B cell (primary cell): ENCODE measurements around the gene SLC13A4. TPM values are rescaled to one million over a fixed set of nuclear protein-coding genes. Genes with fewer than 3 reads are reported as not detected.

Source experiments
- ATAC-seq: fragments of 200-7000 bp; cut with Tn5 transposase; one replicate; pipeline ENCODE4 v1.10.0; 2021; ENCODE audit warnings: low read depth, mild to moderate bottlenecking, moderate number of reproducible peaks, moderate library complexity
- CTCF ChIA-PET: fragments of 350-600 bp; sonication (Branson Sonifier 250); formaldehyde crosslinking; loops from one replicate; lab custom pipeline; 2021; ENCODE audit warnings: antibody characterized with exemption, inconsistent platforms; lab: Charles Lee
- POLR2A ChIA-PET: fragments of 350-600 bp; sonication (Branson Sonifier 250); formaldehyde crosslinking; loops from one replicate; lab custom pipeline; 2021; ENCODE audit warnings: antibody characterized with exemption; lab: Charles Lee
- DNase-seq: peaks from one replicate; pipeline ENCODE4 v3.0.0; 2013
- H2AFZ ChIP-seq: 2 replicates; pipeline ENCODE4 v1.6.1; 2012; ENCODE audit warnings: mild to moderate bottlenecking, low read depth, low read length; ENCODE audit not compliant: insufficient read depth, poor library complexity, severe bottlenecking
- H3K27ac ChIP-seq, 2 donors: 1 replicate in 1 of 2; 2 replicates in 1 of 2; pipeline ENCODE4 v1.5.1; 2012 to 2013; ENCODE audit warnings: low read length in 2 of 2, mild to moderate bottlenecking in 2 of 2, moderate library complexity in 1 of 2
- H3K27me3 ChIP-seq, 4 experiments: fragments of 200-600 bp in 1 of 4; sonication (generic) in 1 of 4; replicated peaks in 1 of 4; 1 replicate in 2 of 4; 2 replicates in 2 of 4; pipeline versions ENCODE4 v1.6.1 to v1.7.0; 2013 to 2016; ENCODE audit warnings: low read length in 3 of 4, mild to moderate bottlenecking in 2 of 4, mixed read lengths in 1 of 4, moderate library complexity in 1 of 4; ENCODE audit not compliant: insufficient read depth in 4 of 4, control insufficient read depth in 3 of 4; ENCODE audit errors: control extremely low read depth in 1 of 4
- H3K36me3 ChIP-seq, 2 experiments: replicated peaks in 1 of 2; 1 replicate in 1 of 2; 2 replicates in 1 of 2; pipeline versions ENCODE4 v1.6.1 to v1.7.1; 2013; ENCODE audit warnings: low read length in 1 of 2; ENCODE audit not compliant: insufficient read depth in 2 of 2, control insufficient read depth in 1 of 2; ENCODE audit errors: control extremely low read depth in 1 of 2, extremely low read depth in 1 of 2
- H3K4me1 ChIP-seq, 2 donors: fragments of 200-600 bp in 1 of 2; sonication (generic) in 1 of 2; 1 replicate in 1 of 2; 2 replicates in 1 of 2; pipeline versions ENCODE4 v1.5.1 to v1.6.1; 2013 to 2017; ENCODE audit warnings: low read length in 2 of 2; ENCODE audit not compliant: control insufficient read depth in 2 of 2, insufficient read depth in 2 of 2
- H3K4me2 ChIP-seq: replicated peaks from 2 replicates; pipeline ENCODE3; 2012; ENCODE audit warnings: mild to moderate bottlenecking, low read depth, low read length; ENCODE audit not compliant: poor library complexity, severe bottlenecking
- H3K4me3 ChIP-seq, 5 experiments: fragments of 200-600 bp in 1 of 5; sonication (generic) in 1 of 5; 1 replicate in 3 of 5; 2 replicates in 2 of 5; pipeline versions ENCODE4 v1.5.1 to v1.7.0; 2011 to 2016; ENCODE audit warnings: low read length in 4 of 5, mild to moderate bottlenecking in 4 of 5, low read depth in 2 of 5, control low read depth in 1 of 5, moderate library complexity in 1 of 5; ENCODE audit not compliant: insufficient read depth in 1 of 5; ENCODE audit errors: control extremely low read depth in 1 of 5, extremely low read depth in 1 of 5
- H3K79me2 ChIP-seq: fragments of 200-600 bp; sonication (generic); one replicate; pipeline ENCODE4 v1.6.0; 2016; ENCODE audit warnings: low read length; ENCODE audit not compliant: control insufficient read depth, insufficient read depth
- H3K9ac ChIP-seq: fragments of 200-600 bp; sonication (generic); 2 replicates; pipeline ENCODE4 v1.6.1; 2017; ENCODE audit warnings: mild to moderate bottlenecking, low read length, moderate library complexity
- H3K9me3 ChIP-seq, 3 donors: one replicate each; pipeline versions ENCODE4 v1.6.1 to v1.7.1; 2013; ENCODE audit warnings: low read length in 2 of 3; ENCODE audit not compliant: control insufficient read depth in 2 of 3, insufficient read depth in 1 of 3; ENCODE audit errors: control extremely low read depth in 1 of 3
- H4K20me1 ChIP-seq: 2 replicates; pipeline ENCODE4 v1.6.0; 2012; ENCODE audit warnings: mild to moderate bottlenecking, low read length; ENCODE audit not compliant: insufficient read depth, control insufficient read depth, poor library complexity, severe bottlenecking
- H3K27ac Mint-ChIP-seq: one replicate; pipeline ENCODE4 v1.8.0; 2021; ENCODE audit warnings: mixed read lengths
- H3K27me3 Mint-ChIP-seq: one replicate; pipeline ENCODE4 v1.8.0; 2021; ENCODE audit warnings: mixed read lengths
- H3K4me1 Mint-ChIP-seq: one replicate; pipeline ENCODE4 v1.8.0; 2021; ENCODE audit warnings: mixed read lengths
- H3K4me3 Mint-ChIP-seq: one replicate; pipeline ENCODE4 v1.8.0; 2021; ENCODE audit warnings: mixed read lengths
- H3K9me3 Mint-ChIP-seq: one replicate; pipeline ENCODE4 v1.8.0; 2022; ENCODE audit warnings: mixed read lengths; ENCODE audit not compliant: insufficient read depth
- CTCF ChIP-seq: fragments of 200-600 bp; IDR thresholded peaks from one replicate; pipeline ENCODE4 v1.8.0; 2022; ENCODE audit warnings: antibody characterized with exemption, mild to moderate bottlenecking
- EZH2 ChIP-seq: IDR thresholded peaks from 2 replicates; pipeline ENCODE4 v1.6.1; 2012; ENCODE audit warnings: borderline replicate concordance, low read depth, mild to moderate bottlenecking, moderate library complexity, low read length; ENCODE audit not compliant: insufficient read depth, poor library complexity, severe bottlenecking
- WGBS: methylation state at CpG from one replicate; pipeline ENCODE4 v1.1.5; 2013; ENCODE audit warnings: missing lambda C conversion rate; ENCODE audit not compliant: insufficient coverage; 5-methylcytosine and 5-hydroxymethylcytosine counted together
- intact Hi-C: fragments of 100-400 bp; cut with micrococcal nuclease; formaldehyde crosslinking; loops from one replicate; pipeline ENCODE4 v1.10.0; 2022
- polyA plus RNA-seq: library from polyadenylated mRNA; depleted of rRNA; stranded (reverse); fragments of >200 nt; gene quantifications from 2 replicates; pipeline ENCODE4 v1.2.3, GENCODE V29; 2012
- total RNA-seq, 2 donors: library from RNA; stranded (reverse); fragments of 120-200 nt in 1 of 2; gene quantifications; 1 replicate in 1 of 2; 2 replicates in 1 of 2; pipeline versions ENCODE4 v1.2.3 to v1.2.4, GENCODE V29; 2013 to 2022

Gene SLC13A4
- total and polyA plus RNA-seq, 2 donors (not counting 1 experiment from before 2014, with no cell fraction given) = not detected

DNA sequence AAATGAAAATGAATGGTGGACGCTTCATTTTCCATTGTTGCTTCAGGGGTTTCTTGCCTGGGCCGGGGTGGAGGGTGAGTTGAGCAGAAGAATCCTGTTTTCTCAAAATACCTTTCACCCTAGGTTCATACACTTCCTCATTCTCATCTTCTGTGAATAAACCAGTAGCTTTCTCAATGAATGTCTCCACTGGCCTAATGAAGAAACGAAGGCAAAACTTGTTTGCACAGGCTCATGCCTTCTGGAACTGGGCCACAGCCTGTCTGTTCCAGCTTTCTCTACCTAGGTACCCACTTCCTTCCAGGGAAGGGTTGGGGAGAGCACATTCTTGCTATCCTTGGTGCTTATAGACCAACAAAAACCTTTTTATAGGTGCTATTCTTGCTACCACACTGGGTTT lies 44.4 kb downstream of the SLC13A4 start:
- no peak for TF ChIP-seq CTCF
- TF ChIP-seq EZH2 = no peak
- Histone ChIP-seq H3K4me2 (no peak overlapping the region), H4K20me1 (no peaks in the 10 kb centered on the region), H3K27me3 (no peaks in the 10 kb centered on the region), H3K9ac (no peak overlapping the region), H3K4me3 (no peak overlapping the region), H3K79me2 (no peaks in the 10 kb centered on the region), H2AFZ (no peak overlapping the region), H3K9me3 (no peaks in the 10 kb centered on the region), H3K27ac (no peak overlapping the region), H3K4me1 (peaks cover 0 to 11% of the 10 kb centered on the region in 2 donors), H3K36me3 (peaks cover 0 to 2% of the 10 kb centered on the region in 2 experiments)
- Mint-ChIP-seq H3K27ac (no peak overlapping the region), H3K4me1 (peaks cover 14% of the 10 kb centered on the region), H3K27me3 (no peaks in the 10 kb centered on the region), H3K9me3 (no peaks in the 10 kb centered on the region), H3K4me3 (no peak overlapping the region)
- DNase-seq (no peak), ATAC-seq (no peak)
- WGBS = no CpG with 5 or more reads among the region's 3 CpGs
- CTCF ChIA-PET = interaction anchor here (1.3 kb wide), 1 partner anchor 11 kb away, joined by 3 read pairs; no protein-coding TSS in a partner anchor
- POLR2A ChIA-PET = no interaction called here
- intact Hi-C loops = no loop called here

DNA sequence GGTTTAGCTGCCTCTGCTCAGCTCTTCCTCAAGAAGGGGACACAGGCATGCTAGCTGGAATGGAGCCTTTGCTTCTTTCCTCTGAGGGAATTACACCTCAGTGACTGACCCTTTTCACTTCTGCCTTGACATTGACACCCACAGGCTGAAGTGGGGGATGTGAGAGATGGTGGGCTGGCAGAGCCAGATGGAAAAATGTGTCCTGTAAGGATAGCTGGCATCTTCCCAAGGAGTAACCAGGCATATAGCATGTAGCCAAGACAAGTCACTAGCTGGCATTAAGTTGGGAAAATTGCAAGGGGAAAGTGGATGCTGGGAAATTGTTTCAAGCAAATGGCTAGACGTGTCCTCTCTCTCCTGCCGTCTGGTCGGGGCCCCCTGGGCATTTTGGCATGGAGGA lies 45.8 kb downstream of the SLC13A4 start:
- ATAC-seq (no peak), DNase-seq (no peak)
- H3K4me3 ChIP-seq = no peak overlapping the region
- H3K9ac ChIP-seq = no peak overlapping the region
- peaks cover 0 to 14% of the 10 kb centered on the region in 2 experiments for H3K36me3 ChIP-seq
- H3K9me3 ChIP-seq = no peaks in the 10 kb centered on the region
- no peaks in the 10 kb centered on the region for H3K27me3 ChIP-seq
- H3K4me2 ChIP-seq = no peak overlapping the region
- WGBS = 100% methylated on average over 3 of the region's 3 CpGs
- CTCF ChIA-PET = interaction anchor here (1.0 to 1.7 kb wide), 2 partner anchors 11 to 402 kb away, joined by 3 to 4 read pairs; no protein-coding TSS in a partner anchor
- intact Hi-C loops = no loop called here
- Mint-ChIP-seq H3K9me3 (no peaks in the 10 kb centered on the region), H3K4me1 (peaks cover 14% of the 10 kb centered on the region), H3K4me3 (no peak overlapping the region), H3K27ac (peak overlapping the region; percentile 17), H3K27me3 (no peaks in the 10 kb centered on the region)
- no peaks in the 10 kb centered on the region for H4K20me1 ChIP-seq
- no peak for TF ChIP-seq EZH2
- no peak for TF ChIP-seq CTCF
- no peaks in the 10 kb centered on the region for H3K79me2 ChIP-seq
- no peak overlapping the region for H3K27ac ChIP-seq
- POLR2A ChIA-PET = no interaction called here
- no peak overlapping the region for H2AFZ ChIP-seq
- H3K4me1 ChIP-seq = peaks cover 0 to 11% of the 10 kb centered on the region in 2 donors
